Body of pancreas (tissue), 4 donors: ENCODE measurements around the gene CT45A2.
"Not testable (repeated sequence)": the region's sequence is repeated elsewhere in the genome, so short reads cannot be mapped to it uniquely, and the experiment has no call there.

Experiments used
- CTCF ChIP-seq, 7 experiments: fragments of 450-650 bp in 4 of 7; fragments of 200-600 bp in 3 of 7; sonication (generic) in 3 of 7; IDR thresholded peaks; one replicate each; pipeline ENCODE4 v1.5.1; 2016 to 2019; ENCODE audit warnings: antibody characterized with exemption in 7 of 7
- POLR2A ChIP-seq, 3 donors: fragments of 450-650 bp; IDR thresholded peaks; one replicate each; pipeline ENCODE4 v1.6.1; 2016; ENCODE audit warnings: antibody characterized with exemption in 3 of 3, mild to moderate bottlenecking in 2 of 3

GRCh38 chrX:135837180-135837579, 17.4 kb upstream of the CT45A2 start, which contains the start of gene CT45A7:
- TF ChIP-seq CTCF, POLR2A (IDR thresholded peaks at IDR 0.05): not testable (repeated sequence)
